NCI-H146 (cell line): ENCODE results near the gene COL25A1.

Source experiments
- DNase-seq: peaks from one replicate; lab custom pipeline; 2025; lab: John Stamatoyannopoulos, UW

The COL25A1 gene

GRCh38 chr4:109214622-109215301, 87.7 kb downstream of the COL25A1 start:
- no peak for DNase-seq

GRCh38 chr4:109213056-109213455, 89.4 kb downstream of the COL25A1 start:
- DNase-seq = no peak

GRCh38 chr4:109211671-109212070, 90.8 kb downstream of the COL25A1 start:
- DNase-seq = no peak

- DNase-seq = no peak
Measured at GRCh38 chr4:109209647-109210046, 92.8 kb downstream of the COL25A1 start.

GRCh38 chr4:109207898-109208297, 94.6 kb downstream of the COL25A1 start:
- DNase-seq = no peak

GRCh38 chr4:109207061-109207460, 95.4 kb downstream of the COL25A1 start:
- DNase-seq = no peak

- no peak for DNase-seq
Measured at GRCh38 chr4:109206620-109207019, 95.8 kb downstream of the COL25A1 start.

GRCh38 chr4:109205186-109205585, 97.3 kb downstream of the COL25A1 start:
- DNase-seq = no peak

- DNase-seq = no peak
Measured at GRCh38 chr4:109199585-109199984, 102.9 kb downstream of the COL25A1 start.

- DNase-seq = no peak
Measured at GRCh38 chr4:109195646-109196045, 106.8 kb downstream of the COL25A1 start.

- no peak for DNase-seq
Measured at GRCh38 chr4:109191216-109191615, 111.2 kb downstream of the COL25A1 start.

- DNase-seq = no peak
Measured at GRCh38 chr4:109186458-109186945, 116.0 kb downstream of the COL25A1 start.

- DNase-seq = no peak
Measured at GRCh38 chr4:109185951-109186350, 116.5 kb downstream of the COL25A1 start.

- DNase-seq = no peak
Measured at GRCh38 chr4:109185548-109185947, 116.9 kb downstream of the COL25A1 start.

- no peak for DNase-seq
Measured at GRCh38 chr4:109184491-109184961, 117.9 kb downstream of the COL25A1 start.

- DNase-seq = no peak
Measured at GRCh38 chr4:109183931-109184490, 118.4 kb downstream of the COL25A1 start.

- no peak for DNase-seq
Measured at GRCh38 chr4:109182696-109183095, 119.8 kb downstream of the COL25A1 start.

- DNase-seq = no peak
Measured at GRCh38 chr4:109179061-109179460, 123.4 kb downstream of the COL25A1 start.

- no peak for DNase-seq
Measured at GRCh38 chr4:109177096-109177810, 125.2 kb downstream of the COL25A1 start.

GRCh38 chr4:109174224-109174953, 128.1 kb downstream of the COL25A1 start:
- no peak for DNase-seq

GRCh38 chr4:109172301-109172700, 130.2 kb downstream of the COL25A1 start:
- DNase-seq = no peak

- no peak for DNase-seq
Measured at GRCh38 chr4:109171070-109171469, 131.4 kb downstream of the COL25A1 start.
